CD4-positive, alpha-beta memory T cell (primary cell): ENCODE data around the gene TIMM13. TPM values are rescaled to one million over a fixed set of nuclear protein-coding genes. Genes with fewer than 3 reads are reported as not detected.

Experiments used
- CTCF ChIA-PET: fragments of 350-600 bp; sonication (Branson Sonifier 250); formaldehyde crosslinking; loops from one replicate; lab custom pipeline; 2021; ENCODE audit warnings: inconsistent platforms; ENCODE audit not compliant: partially characterized antibody; lab: Charles Lee
- POLR2A ChIA-PET: fragments of 350-600 bp; sonication (Branson Sonifier 250); formaldehyde crosslinking; loops from one replicate; lab custom pipeline; 2021; ENCODE audit not compliant: partially characterized antibody; lab: Charles Lee
- DNase-seq, 5 donors: peaks; one replicate each; pipeline versions ENCODE4 v3.0.0 to v3.0.0-alpha.2; 2020 to 2022; ENCODE audit warnings: mixed read lengths in 1 of 5
- H3K27ac ChIP-seq: one replicate; pipeline ENCODE4 v1.7.0; 2013; ENCODE audit warnings: low read depth, low read length
- H3K27me3 ChIP-seq: 2 replicates; pipeline ENCODE4 v1.7.0; 2013; ENCODE audit warnings: mild to moderate bottlenecking, low read length, moderate library complexity; ENCODE audit not compliant: insufficient read depth
- H3K36me3 ChIP-seq: 2 replicates; pipeline ENCODE4 v1.7.0; 2013; ENCODE audit warnings: mild to moderate bottlenecking, low read length, moderate library complexity; ENCODE audit not compliant: insufficient read depth
- H3K4me1 ChIP-seq: 2 replicates; pipeline ENCODE4 v1.7.0; 2013; ENCODE audit warnings: mild to moderate bottlenecking, low read length, moderate library complexity; ENCODE audit not compliant: insufficient read depth
- H3K4me3 ChIP-seq, 2 donors: one replicate each; pipeline ENCODE4 v1.7.0; 2013; ENCODE audit warnings: low read length in 2 of 2, mild to moderate bottlenecking in 1 of 2
- H3K9me3 ChIP-seq, 2 donors: one replicate each; pipeline ENCODE4 v1.7.0; 2013; ENCODE audit warnings: low read length in 2 of 2, control low read depth in 1 of 2; ENCODE audit not compliant: control insufficient read depth in 1 of 2
- H3K27ac Mint-ChIP-seq, 7 donors: one replicate each; pipeline ENCODE4 v1.8.0; 2020 to 2021; ENCODE audit warnings: mixed read lengths in 7 of 7, mild to moderate bottlenecking in 6 of 7, inconsistent platforms in 3 of 7, moderate library complexity in 3 of 7
- H3K27me3 Mint-ChIP-seq, 2 donors: one replicate each; pipeline ENCODE4 v1.8.0; 2020 to 2021; ENCODE audit warnings: mixed read lengths in 2 of 2
- H3K36me3 Mint-ChIP-seq, 2 donors: one replicate each; pipeline ENCODE4 v1.8.0; 2020 to 2021; ENCODE audit warnings: mixed read lengths in 2 of 2, inconsistent platforms in 1 of 2, mild to moderate bottlenecking in 1 of 2
- H3K4me1 Mint-ChIP-seq, 4 donors: one replicate each; pipeline ENCODE4 v1.8.0; 2020 to 2021; ENCODE audit warnings: mixed read lengths in 4 of 4, mild to moderate bottlenecking in 1 of 4
- H3K4me3 Mint-ChIP-seq, 8 donors: one replicate each; pipeline ENCODE4 v1.8.0; 2020 to 2021; ENCODE audit warnings: mixed read lengths in 8 of 8, mild to moderate bottlenecking in 7 of 8, moderate library complexity in 6 of 8, inconsistent platforms in 3 of 8
- H3K9me3 Mint-ChIP-seq, 8 donors: one replicate each; pipeline ENCODE4 v1.8.0; 2020 to 2021; ENCODE audit warnings: mixed read lengths in 8 of 8, mild to moderate bottlenecking in 5 of 8, inconsistent platforms in 3 of 8, moderate library complexity in 1 of 8
- intact Hi-C: fragments of 100-400 bp; cut with micrococcal nuclease; formaldehyde crosslinking; loops from one replicate; pipeline ENCODE4 v1.15.1; 2023
- polyA plus RNA-seq, 2 donors: library from polyadenylated mRNA; unstranded; fragments of 300-500 nt; fragmentation: Illumina TruSeq; gene quantifications; one replicate each; pipeline ENCODE4 v1.2.3, GENCODE V29; 2021
- total RNA-seq, 2 experiments: library from RNA; stranded (reverse); gene quantifications; one replicate each; pipeline ENCODE4 v1.2.3, GENCODE V29; 2021

TIMM13 gene
- total and polyA plus RNA-seq, 4 experiments from 2014 or later, result 30.6 to 76.4 (median 48.7) TPM

- no peak overlapping the region for H3K4me3 ChIP-seq
- DNase-seq, result no peak
- H3K27ac ChIP-seq, result no peak overlapping the region
Observed at GRCh38 chr19:2412449-2412848, 14.9 kb downstream of the TIMM13 start.

GRCh38 chr19:2411709-2412108, 15.7 kb downstream of the TIMM13 start:
- intact Hi-C loops, result no loop called here
- H3K4me1 ChIP-seq, result no peaks in the 10 kb centered on the region
- H3K27ac Mint-ChIP-seq, result no peak overlapping the region
- POLR2A ChIA-PET, result no interaction called here
- no peaks in the 10 kb centered on the region for H3K36me3 Mint-ChIP-seq
- H3K36me3 ChIP-seq, result no peaks in the 10 kb centered on the region
- H3K27me3 ChIP-seq, result no peaks in the 10 kb centered on the region
- H3K27me3 Mint-ChIP-seq, result peaks cover 4 to 6% of the 10 kb centered on the region in 2 donors
- DNase-seq, result no peak
- no peak overlapping the region for H3K4me3 Mint-ChIP-seq
- peaks cover 0 to 2% (median 0%) of the 10 kb centered on the region in 4 donors for H3K4me1 Mint-ChIP-seq
- no peak overlapping the region for H3K27ac ChIP-seq
- no peak overlapping the region for H3K4me3 ChIP-seq
- CTCF ChIA-PET, result no interaction called here
- H3K9me3 Mint-ChIP-seq, result no peaks in the 10 kb centered on the region
- no peaks in the 10 kb centered on the region for H3K9me3 ChIP-seq

More at GRCh38 chr19:2412449-2412848, 14.9 kb downstream of the TIMM13 start:
- H3K27me3 ChIP-seq, result no peaks in the 10 kb centered on the region
- intact Hi-C loops, result no loop called here
- POLR2A ChIA-PET, result interaction anchor here (1.5 kb wide), 1 partner anchor 15 kb away, joined by 5 read pairs; the partner anchor contains the start of gene TIMM13
- Mint-ChIP-seq H3K4me1 (peaks cover 0 to 2% (median 0%) of the 10 kb centered on the region in 4 donors), H3K36me3 (no peaks in the 10 kb centered on the region), H3K27ac (no peak overlapping the region), H3K4me3 (no peak overlapping the region), H3K27me3 (peaks cover 4 to 6% of the 10 kb centered on the region in 2 donors), H3K9me3 (no peaks in the 10 kb centered on the region)
- no peaks in the 10 kb centered on the region for H3K36me3 ChIP-seq
- no peaks in the 10 kb centered on the region for H3K9me3 ChIP-seq
- CTCF ChIA-PET, result no interaction called here
- H3K4me1 ChIP-seq, result no peaks in the 10 kb centered on the region

GRCh38 chr19:2410023-2410422, 17.4 kb downstream of the TIMM13 start:
- intact Hi-C loops, result no loop called here
- no peaks in the 10 kb centered on the region for H3K4me1 ChIP-seq
- no peaks in the 10 kb centered on the region for H3K27me3 ChIP-seq
- no peak for DNase-seq
- no peak overlapping the region for H3K4me3 ChIP-seq
- no peaks in the 10 kb centered on the region for H3K9me3 ChIP-seq
- Mint-ChIP-seq H3K4me1 (peaks cover 0 to 2% (median 0%) of the 10 kb centered on the region in 4 donors), H3K9me3 (no peaks in the 10 kb centered on the region), H3K36me3 (no peaks in the 10 kb centered on the region), H3K27me3 (peaks cover 4 to 6% of the 10 kb centered on the region in 2 donors), H3K27ac (no peak overlapping the region), H3K4me3 (no peak overlapping the region)
- CTCF ChIA-PET, result no interaction called here
- H3K27ac ChIP-seq, result no peak overlapping the region
- POLR2A ChIA-PET, result interaction anchor here (0.6 to 0.7 kb wide), 2 partner anchors 133 to 283 kb away, joined by 3 to 4 read pairs; no protein-coding TSS in a partner anchor
- no peaks in the 10 kb centered on the region for H3K36me3 ChIP-seq

GRCh38 chr19:2409352-2409912, 18.0 kb downstream of the TIMM13 start:
- Mint-ChIP-seq H3K9me3 (no peaks in the 10 kb centered on the region), H3K4me3 (no peak overlapping the region)
- CTCF ChIA-PET, result no interaction called here

GRCh38 chr19:2408247-2408646, 19.1 kb downstream of the TIMM13 start:
- no peaks in the 10 kb centered on the region for H3K4me1 ChIP-seq
- H3K27ac ChIP-seq, result no peak overlapping the region
- H3K4me3 ChIP-seq, result no peak overlapping the region
- no peaks in the 10 kb centered on the region for H3K36me3 ChIP-seq
- ChIA-PET CTCF (interaction anchor here (0.5 kb wide), 1 partner anchor 582 kb away, joined by 4 read pairs; no protein-coding TSS in a partner anchor), POLR2A (no interaction called here)
- Mint-ChIP-seq H3K9me3 (no peaks in the 10 kb centered on the region), H3K4me3 (no peak overlapping the region), H3K36me3 (no peaks in the 10 kb centered on the region), H3K4me1 (peaks cover 0 to 2% (median 0%) of the 10 kb centered on the region in 4 donors), H3K27ac (no peak overlapping the region), H3K27me3 (peaks cover 4 to 6% of the 10 kb centered on the region in 2 donors)
- H3K27me3 ChIP-seq, result no peaks in the 10 kb centered on the region
- intact Hi-C loops, result no loop called here
- no peak for DNase-seq
- H3K9me3 ChIP-seq, result no peaks in the 10 kb centered on the region

More at GRCh38 chr19:2409352-2409912, 18.0 kb downstream of the TIMM13 start:
- no peak overlapping the region for H3K27ac ChIP-seq
- H3K27me3 ChIP-seq, result no peaks in the 10 kb centered on the region
- no peaks in the 10 kb centered on the region for H3K36me3 Mint-ChIP-seq
- intact Hi-C loops, result no loop called here
- H3K9me3 ChIP-seq, result no peaks in the 10 kb centered on the region
- H3K36me3 ChIP-seq, result no peaks in the 10 kb centered on the region
- H3K27me3 Mint-ChIP-seq, result peaks cover 4 to 6% of the 10 kb centered on the region in 2 donors
- no peak overlapping the region for H3K4me3 ChIP-seq
- peaks cover 0 to 2% (median 0%) of the 10 kb centered on the region in 4 donors for H3K4me1 Mint-ChIP-seq
- H3K4me1 ChIP-seq, result no peaks in the 10 kb centered on the region
- DNase-seq, result no peak
- POLR2A ChIA-PET, result interaction anchor here (0.7 kb wide), 1 partner anchor 132 kb away, joined by 4 read pairs; no protein-coding TSS in a partner anchor
- no peak overlapping the region for H3K27ac Mint-ChIP-seq

DNA sequence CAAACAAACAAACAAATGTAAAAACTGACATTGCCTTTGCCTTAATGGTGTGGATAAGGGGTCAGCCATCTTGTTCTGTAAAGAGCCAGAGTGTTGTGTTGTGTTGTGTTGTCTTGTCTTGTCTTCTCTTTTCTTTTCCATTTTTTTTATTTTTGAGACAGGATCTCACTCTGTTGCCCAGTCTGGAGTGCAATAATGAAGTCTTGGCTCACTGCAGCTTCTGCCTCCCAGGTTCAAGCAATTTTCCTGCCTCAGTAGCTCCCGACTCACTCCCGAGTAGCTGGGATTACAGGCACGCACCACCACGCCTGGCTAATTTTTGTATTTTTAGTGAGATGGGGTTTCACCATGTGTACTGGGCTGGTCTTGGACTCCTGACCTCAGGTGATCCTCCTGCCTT, 27.8 kb downstream of the TIMM13 start:
- Mint-ChIP-seq H3K27me3 (no peaks in the 10 kb centered on the region), H3K36me3 (no peaks in the 10 kb centered on the region), H3K4me3 (no peak overlapping the region), H3K9me3 (no peaks in the 10 kb centered on the region), H3K4me1 (peaks cover 0 to 3% (median 0%) of the 10 kb centered on the region in 4 donors), H3K27ac (no peak overlapping the region)
- Histone ChIP-seq H3K27me3 (no peaks in the 10 kb centered on the region), H3K36me3 (no peaks in the 10 kb centered on the region), H3K27ac (no peak overlapping the region), H3K4me3 (no peak overlapping the region), H3K9me3 (no peaks in the 10 kb centered on the region), H3K4me1 (no peaks in the 10 kb centered on the region)
- CTCF ChIA-PET, result no interaction called here
- intact Hi-C loops, result no loop called here
- POLR2A ChIA-PET, result no interaction called here
- no peak for DNase-seq

- Histone ChIP-seq H3K27ac (no peak overlapping the region), H3K4me3 (no peak overlapping the region), H3K4me1 (no peaks in the 10 kb centered on the region), H3K9me3 (no peaks in the 10 kb centered on the region), H3K27me3 (no peaks in the 10 kb centered on the region), H3K36me3 (no peaks in the 10 kb centered on the region)
- Mint-ChIP-seq H3K4me3 (no peak overlapping the region), H3K4me1 (peaks cover 0 to 10% (median 0%) of the 10 kb centered on the region in 4 donors), H3K27ac (no peak overlapping the region), H3K9me3 (no peaks in the 10 kb centered on the region), H3K27me3 (no peaks in the 10 kb centered on the region), H3K36me3 (no peaks in the 10 kb centered on the region)
- CTCF ChIA-PET, result no interaction called here
- POLR2A ChIA-PET, result no interaction called here
- intact Hi-C loops, result no loop called here
- DNase-seq, result no peak
Observed at GRCh38 chr19:2398735-2399305, 28.6 kb downstream of the TIMM13 start.
